ENCODE results near the gene LITAFD.

DNA sequence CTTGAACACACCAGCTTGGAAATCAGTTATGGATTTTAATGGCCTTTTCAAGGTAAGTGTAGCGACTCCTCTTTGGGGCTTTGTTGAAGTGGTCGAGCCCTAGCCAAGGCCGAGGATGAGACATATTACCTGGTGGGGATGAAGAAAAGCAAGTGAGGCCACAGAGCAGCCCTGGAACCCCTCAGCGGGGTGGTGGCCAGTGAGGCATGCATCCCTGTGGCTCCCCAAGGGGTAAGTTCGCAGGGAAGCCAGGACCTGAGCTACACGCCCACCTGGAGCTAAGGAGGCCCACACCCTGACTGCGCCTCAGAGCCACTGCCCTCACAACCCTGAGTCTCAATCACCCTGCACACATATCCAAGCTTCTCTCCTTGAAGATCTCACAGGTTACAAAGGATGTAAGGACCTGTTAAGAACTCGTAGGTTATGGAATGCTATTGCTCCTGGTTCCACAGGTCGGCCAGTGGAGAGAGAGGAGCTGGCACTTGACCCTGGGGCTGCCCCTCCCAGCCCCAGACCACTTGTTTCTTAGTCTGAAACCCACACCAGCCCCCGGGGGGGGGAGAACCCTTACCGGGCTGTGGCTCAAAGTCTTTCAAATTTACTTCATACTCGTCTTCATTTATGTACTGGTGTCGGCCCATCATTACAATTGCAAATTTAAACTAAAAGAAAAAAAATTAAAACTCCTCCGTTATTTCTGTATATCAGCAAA, 12.0 kb downstream of the LITAFD start:
- no peak for TF ChIP-seq FOXP2 (optimal IDR thresholded peaks at IDR 0.05; ENCODE audit: control extremely low read depth, extremely low read length, insufficient read depth)
- no peak for TF ChIP-seq EZH2 (IDR thresholded peaks at IDR 0.05)
